IPS-20b (cell line): Measurements from ENCODE around the gene ARL16.
"Not testable (repeated sequence)": the region's sequence is repeated elsewhere in the genome, so short reads cannot be mapped to it uniquely, and the experiment has no call there.

Experiments used
- H3K27ac ChIP-seq: one replicate; pipeline ENCODE4 v1.5.1; 2013; ENCODE audit warnings: low read length
- H3K27me3 ChIP-seq: 2 replicates; pipeline ENCODE4 v1.6.1; 2013; ENCODE audit warnings: mild to moderate bottlenecking, low read length, inconsistent platforms; ENCODE audit not compliant: insufficient read depth
- H3K36me3 ChIP-seq: 2 replicates; pipeline ENCODE4 v1.6.1; 2013; ENCODE audit warnings: low read depth, mild to moderate bottlenecking, inconsistent platforms, low read length, moderate library complexity; ENCODE audit not compliant: insufficient read depth
- H3K4me1 ChIP-seq: 2 replicates; pipeline ENCODE4 v1.6.1; 2013; ENCODE audit warnings: mild to moderate bottlenecking, control low read depth, inconsistent platforms, low read length, moderate library complexity; ENCODE audit not compliant: insufficient read depth
- H3K4me3 ChIP-seq: 2 replicates; pipeline ENCODE4 v1.5.1; 2013; ENCODE audit warnings: mild to moderate bottlenecking, low read length, inconsistent platforms
- H3K9ac ChIP-seq: 2 replicates; pipeline ENCODE4 v1.6.1; 2013; ENCODE audit warnings: low read depth, mild to moderate bottlenecking, inconsistent platforms, low read length, moderate library complexity
- H3K9me3 ChIP-seq: 2 replicates; pipeline ENCODE4 v1.6.1; 2013; ENCODE audit warnings: mild to moderate bottlenecking, low read depth, low read length, inconsistent platforms; ENCODE audit not compliant: insufficient read depth

ARL16 gene

DNA sequence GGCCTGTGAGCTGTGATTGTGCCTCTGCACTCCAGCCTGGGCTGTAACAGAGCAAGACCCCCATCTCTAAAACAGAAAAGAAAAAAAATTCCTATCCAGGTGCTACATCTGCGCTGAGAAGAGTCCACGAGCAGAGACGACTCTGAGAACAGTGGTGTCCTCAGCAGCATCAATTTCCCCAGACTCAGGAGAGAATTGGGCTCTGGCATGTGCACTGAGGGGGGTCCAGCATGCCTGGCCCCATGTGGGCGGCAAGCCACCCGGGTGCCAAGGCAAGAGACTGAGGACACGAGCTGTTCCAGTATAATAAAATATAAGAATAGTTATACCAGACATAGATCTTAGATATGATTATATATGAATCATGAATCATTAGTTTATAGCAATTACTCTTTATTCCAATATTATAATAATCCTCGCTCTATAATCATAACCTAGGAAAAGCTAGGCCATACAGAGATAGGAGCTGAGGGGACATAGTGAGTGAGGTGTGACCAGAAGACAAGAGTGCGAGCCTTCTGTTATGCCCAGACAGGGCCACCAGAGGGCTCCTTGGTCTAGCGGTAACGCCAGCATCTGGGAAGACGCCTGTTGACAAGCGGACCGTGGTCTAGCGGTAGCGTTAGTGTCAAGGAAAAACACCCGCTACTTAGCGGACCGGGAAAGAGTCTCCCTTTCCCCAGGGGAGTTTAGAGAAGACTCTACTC, 7.9 kb downstream of the ARL16 start:
- not testable (repeated sequence) for H3K9ac ChIP-seq, H3K4me3 ChIP-seq, H3K27ac ChIP-seq, H3K27me3 ChIP-seq, H3K9me3 ChIP-seq, H3K4me1 ChIP-seq
- peaks cover 44% of the 10 kb centered on the region for H3K36me3 ChIP-seq

DNA sequence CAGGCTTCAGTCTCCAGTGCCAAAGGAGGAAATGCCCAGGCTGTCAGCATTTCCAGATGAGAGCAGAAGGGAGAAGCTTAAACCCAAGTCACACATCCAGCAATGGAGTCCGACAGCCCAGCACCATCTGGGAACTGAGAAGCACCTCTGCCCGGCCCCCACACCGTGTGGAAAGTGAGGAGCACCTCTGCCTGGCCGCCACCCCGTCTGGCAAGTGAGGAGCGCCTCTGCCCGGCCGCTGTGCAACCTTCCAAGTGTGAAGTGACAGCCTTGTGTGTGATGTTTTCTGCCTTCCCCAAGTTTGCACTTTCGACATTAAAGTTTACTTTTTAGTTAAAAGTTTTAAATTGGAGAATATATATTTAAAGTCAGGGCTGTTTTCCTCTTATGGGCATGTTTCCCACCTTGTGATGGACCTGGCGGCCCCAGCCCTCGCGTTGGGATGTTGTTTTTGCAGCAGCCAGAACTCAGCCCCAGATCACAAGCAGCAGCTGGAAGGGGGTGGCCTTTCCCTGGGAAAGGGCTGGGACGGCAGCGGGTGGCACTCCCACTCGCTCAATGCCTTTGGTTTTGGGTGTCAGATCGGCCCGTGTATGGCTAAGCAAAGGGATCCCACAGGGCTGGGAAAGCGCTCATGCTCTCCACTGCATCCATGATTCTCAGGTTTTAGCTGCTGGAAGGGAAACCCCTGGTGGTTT, 9.9 kb downstream of the ARL16 start:
- Histone ChIP-seq H3K9ac (no peak overlapping the region), H3K27me3 (no peaks in the 10 kb centered on the region), H3K36me3 (peaks cover 64% of the 10 kb centered on the region), H3K4me1 (no peaks in the 10 kb centered on the region), H3K27ac (no peak overlapping the region), H3K9me3 (no peaks in the 10 kb centered on the region), H3K4me3 (no peak overlapping the region)

DNA sequence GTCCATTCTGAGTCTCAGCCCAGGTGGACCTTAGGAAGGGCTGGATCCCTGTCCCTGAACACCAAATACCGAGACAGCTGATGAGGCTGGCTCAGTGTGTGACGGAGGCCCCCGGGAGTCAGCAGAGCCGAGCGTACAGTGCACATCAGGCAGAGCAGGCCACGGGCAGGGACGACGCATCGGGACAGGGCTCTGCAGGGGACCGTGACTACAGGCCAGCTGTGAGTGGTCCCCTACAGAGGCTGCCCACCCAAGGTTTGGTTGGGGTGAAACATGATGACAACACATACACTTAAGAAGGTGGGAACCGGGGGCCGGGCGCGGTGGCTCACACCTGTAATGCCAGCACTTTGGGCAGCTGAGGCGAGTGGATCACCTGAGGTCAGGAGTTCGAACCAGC, 10.6 kb downstream of the ARL16 start:
- no peak overlapping the region for H3K9ac ChIP-seq
- no peaks in the 10 kb centered on the region for H3K27me3 ChIP-seq
- no peaks in the 10 kb centered on the region for H3K9me3 ChIP-seq
- H3K4me3 ChIP-seq: no peak overlapping the region
- H3K36me3 ChIP-seq: peaks cover 71% of the 10 kb centered on the region
- H3K4me1 ChIP-seq: no peaks in the 10 kb centered on the region
- H3K27ac ChIP-seq: no peak overlapping the region

DNA sequence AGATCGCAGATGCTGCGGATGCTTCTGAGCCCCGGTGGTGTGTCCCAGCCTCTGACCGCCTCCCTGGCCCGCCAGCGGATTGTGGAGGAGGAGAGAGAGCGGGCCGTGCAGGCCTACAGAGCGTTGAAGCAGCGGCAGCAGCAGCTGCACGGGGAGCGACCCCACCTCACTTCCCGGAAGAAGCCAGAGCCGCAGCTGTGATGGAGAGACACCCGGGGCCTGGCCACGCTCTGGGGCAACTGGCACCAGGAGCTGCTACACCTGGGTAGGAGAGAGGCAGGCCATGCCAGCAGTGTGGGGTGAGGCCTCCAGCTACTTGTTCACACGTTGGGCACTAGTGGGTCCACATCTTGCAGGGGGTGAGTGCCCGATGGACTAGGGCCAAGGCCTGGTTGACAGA, 11.1 kb downstream of the ARL16 start:
- Histone ChIP-seq H3K9ac (no peak overlapping the region), H3K27me3 (no peaks in the 10 kb centered on the region), H3K4me1 (no peaks in the 10 kb centered on the region), H3K9me3 (no peaks in the 10 kb centered on the region), H3K36me3 (peaks cover 72% of the 10 kb centered on the region), H3K4me3 (no peak overlapping the region), H3K27ac (no peak overlapping the region)

GRCh38 chr17:81667754-81668153, 15.8 kb downstream of the ARL16 start:
- no peak overlapping the region for H3K9ac ChIP-seq
- H3K27ac ChIP-seq: no peak overlapping the region
- H3K4me3 ChIP-seq: peak overlapping the region; percentile 96
- no peaks in the 10 kb centered on the region for H3K4me1 ChIP-seq
- peaks cover 53% of the 10 kb centered on the region for H3K36me3 ChIP-seq
- H3K9me3 ChIP-seq: no peaks in the 10 kb centered on the region
- no peaks in the 10 kb centered on the region for H3K27me3 ChIP-seq

- H3K27me3 ChIP-seq: no peaks in the 10 kb centered on the region
- H3K36me3 ChIP-seq: peaks cover 41% of the 10 kb centered on the region
- H3K4me3 ChIP-seq: peak within 1 kb of the TSS; percentile 96
- peak within 1 kb of the TSS; percentile 93 for H3K9ac ChIP-seq
- H3K9me3 ChIP-seq: no peaks in the 10 kb centered on the region
- H3K27ac ChIP-seq: peak within 1 kb of the TSS; percentile 88
- H3K4me1 ChIP-seq: no peaks in the 10 kb centered on the region
Measured at GRCh38 chr17:81666342-81667191, 17.0 kb downstream of the ARL16 start, which contains the start of the genes CCDC137 and OXLD1. Gene CCDC137 (plus strand): TSS chr17:81666737. CDS start chr17:81666767, 30 bp downstream. Gene OXLD1 (minus strand): TSS chr17:81666605. CDS start chr17:81666577, 28 bp downstream.

DNA sequence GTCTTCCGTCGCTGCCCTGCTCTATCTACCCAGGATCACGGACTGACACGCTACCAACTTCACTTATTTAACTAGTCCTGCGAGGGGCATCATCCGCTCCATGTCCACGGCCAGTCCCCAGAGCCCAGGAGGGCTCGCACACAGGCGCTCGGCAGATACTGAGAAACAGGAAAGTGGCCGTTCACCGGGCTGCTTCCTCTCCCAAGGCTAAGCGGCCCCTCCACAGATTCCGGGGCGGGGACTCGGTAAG, 17.6 kb downstream of the ARL16 start:
- H3K27me3 ChIP-seq: no peaks in the 10 kb centered on the region
- peak overlapping the region; percentile 96 for H3K4me3 ChIP-seq
- peaks cover 36% of the 10 kb centered on the region for H3K36me3 ChIP-seq
- no peaks in the 10 kb centered on the region for H3K9me3 ChIP-seq
- peak overlapping the region; percentile 30 for H3K27ac ChIP-seq
- H3K4me1 ChIP-seq: no peaks in the 10 kb centered on the region
- peak overlapping the region; percentile 93 for H3K9ac ChIP-seq

GRCh38 chr17:81665205-81666091, 18.1 kb downstream of the ARL16 start:
- peak overlapping the region; percentile 93 for H3K9ac ChIP-seq
- H3K4me1 ChIP-seq: no peaks in the 10 kb centered on the region
- peak overlapping the region; percentile 30 for H3K27ac ChIP-seq
- H3K4me3 ChIP-seq: peak overlapping the region; percentile 96
- H3K27me3 ChIP-seq: no peaks in the 10 kb centered on the region
- peaks cover 30% of the 10 kb centered on the region for H3K36me3 ChIP-seq
- no peaks in the 10 kb centered on the region for H3K9me3 ChIP-seq

DNA sequence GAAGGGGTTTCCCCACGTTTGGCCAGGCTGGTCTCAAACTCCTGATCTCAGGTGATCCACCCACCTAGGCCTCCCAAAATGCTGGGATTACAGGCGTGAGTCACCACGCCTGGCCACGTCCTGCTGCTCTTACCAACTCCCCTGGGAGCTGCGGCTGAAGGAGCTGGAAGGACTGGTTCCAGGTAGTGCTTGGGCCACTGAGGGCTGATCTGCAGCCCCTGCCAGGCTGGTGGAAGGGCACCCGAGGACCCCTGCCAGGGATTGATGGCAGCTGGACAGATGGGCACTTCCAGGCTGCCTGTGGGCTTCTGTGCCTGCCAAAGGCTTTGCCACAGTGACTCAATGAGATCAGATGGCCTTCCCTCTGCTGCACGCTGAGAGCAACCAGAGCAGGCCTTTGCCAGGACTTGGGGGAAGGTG, 19.5 kb downstream of the ARL16 start:
- no peaks in the 10 kb centered on the region for H3K27me3 ChIP-seq
- H3K36me3 ChIP-seq: peaks cover 16% of the 10 kb centered on the region
- H3K4me1 ChIP-seq: no peaks in the 10 kb centered on the region
- no peak overlapping the region for H3K9ac ChIP-seq
- no peak overlapping the region for H3K4me3 ChIP-seq
- H3K9me3 ChIP-seq: no peaks in the 10 kb centered on the region
- H3K27ac ChIP-seq: no peak overlapping the region

DNA sequence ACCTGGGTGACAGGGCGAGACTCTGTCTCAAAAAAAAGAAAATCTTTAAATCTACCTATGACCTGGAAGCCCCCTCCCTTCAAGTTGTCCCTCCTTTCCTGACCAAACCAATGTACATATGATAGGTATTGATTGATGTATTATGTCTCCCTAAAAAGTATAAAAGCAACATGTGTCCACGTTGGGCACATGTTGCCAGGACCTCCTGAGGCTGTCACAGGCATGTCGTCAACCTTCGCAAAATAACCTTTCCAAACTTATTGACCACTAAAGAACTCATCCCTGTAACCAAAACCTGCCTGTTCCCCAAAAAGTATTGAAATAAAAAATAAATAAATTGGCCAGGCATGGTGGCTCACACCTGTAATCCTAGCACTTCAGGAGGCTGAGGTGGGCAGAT, 21.6 kb downstream of the ARL16 start:
- Histone ChIP-seq H3K4me3 (no peak overlapping the region), H3K4me1 (no peaks in the 10 kb centered on the region), H3K9ac (no peak overlapping the region), H3K27ac (no peak overlapping the region), H3K9me3 (no peaks in the 10 kb centered on the region), H3K36me3 (peaks cover 5% of the 10 kb centered on the region; the same call in 1 of the 2 replicates), H3K27me3 (no peaks in the 10 kb centered on the region)

DNA sequence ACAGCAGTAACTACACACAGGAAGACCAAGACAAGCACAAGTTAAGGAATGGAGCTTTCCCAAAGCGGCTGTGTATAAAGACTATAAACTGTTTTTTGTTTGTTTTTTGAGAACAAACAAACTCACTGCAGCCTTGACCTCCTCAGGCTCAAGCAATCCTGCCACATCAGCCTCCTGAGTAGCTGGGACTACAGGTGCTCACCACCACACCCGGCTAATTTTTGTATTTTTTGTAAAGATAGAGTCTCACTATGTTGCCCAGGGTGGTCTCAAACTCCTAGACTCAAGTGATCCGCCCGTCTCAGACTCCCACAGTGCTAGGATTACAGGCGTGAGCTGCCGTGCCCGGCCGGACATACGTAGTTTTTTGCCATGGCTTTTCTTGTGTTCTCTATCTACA, 23.2 kb downstream of the ARL16 start:
- Histone ChIP-seq H3K27ac (no peak overlapping the region), H3K27me3 (no peaks in the 10 kb centered on the region), H3K4me1 (no peaks in the 10 kb centered on the region), H3K4me3 (no peak overlapping the region), H3K36me3 (peaks cover 5% of the 10 kb centered on the region; the same call in 1 of the 2 replicates), H3K9ac (no peak overlapping the region), H3K9me3 (no peaks in the 10 kb centered on the region)
